Stimulated activated CD8-positive, alpha-beta memory T cell treated with anti-CD3 and anti-CD28 coated beads, Interleukin-7, amount 100 ng/mL, for 48 hours (primary cell): ENCODE measurements around the gene CYTH3.
"Not testable (repeated sequence)": the region's sequence is repeated elsewhere in the genome, so short reads cannot be mapped to it uniquely, and the experiment has no call there.

ENCODE experiments used
- DNase-seq, 2 donors: peaks; one replicate each; pipeline ENCODE4 v3.0.0-alpha.2; 2020; ENCODE audit warnings: low read depth in 1 of 2; ENCODE audit errors: extremely low read depth in 1 of 2

CYTH3 gene

GRCh38 chr7:6200971-6201370 is 71.5 kb downstream of the CYTH3 start:
- DNase-seq = no peak

DNA sequence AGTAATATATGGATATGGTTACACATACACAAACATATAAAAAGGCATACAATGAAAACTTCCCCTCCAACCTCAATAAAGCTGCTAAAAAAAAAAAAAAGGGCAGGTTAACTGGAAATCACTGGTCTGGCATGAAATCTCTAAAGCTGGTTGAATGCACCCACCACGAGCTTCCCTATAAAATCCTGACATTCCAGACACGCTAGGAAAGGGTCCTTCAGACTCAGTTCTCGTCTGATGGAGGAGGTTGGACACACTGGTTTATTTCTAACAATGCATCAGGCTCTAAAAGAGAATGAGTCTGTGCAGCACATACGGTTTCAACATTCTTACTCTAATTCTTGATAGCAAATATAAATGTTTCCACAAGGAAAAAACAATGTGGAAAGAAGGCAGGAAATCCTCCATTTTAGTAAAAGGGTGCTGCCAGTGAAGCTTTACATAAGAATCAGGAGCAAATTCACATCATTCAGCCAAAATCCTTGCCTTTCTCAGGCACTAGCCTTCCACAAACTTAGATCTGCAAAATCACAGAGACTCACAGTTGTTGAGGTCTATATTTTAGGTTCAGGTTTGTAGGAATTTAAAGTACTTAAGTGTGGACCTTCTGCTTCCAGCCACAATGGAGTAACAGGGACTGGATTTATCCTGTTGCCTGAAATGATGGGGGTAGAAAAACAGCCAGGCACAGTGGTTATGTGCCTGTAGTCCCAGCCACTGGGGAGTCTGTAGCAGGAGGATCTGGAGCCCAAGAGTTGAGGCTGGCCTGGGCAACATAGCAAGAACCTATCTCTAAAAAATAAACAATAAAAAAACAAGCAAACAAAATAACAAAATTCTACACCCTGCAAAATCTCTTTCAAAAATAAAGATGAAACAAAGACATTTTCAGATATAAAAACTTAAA is 73.5 kb downstream of the CYTH3 start:
- DNase-seq = no peak

DNA sequence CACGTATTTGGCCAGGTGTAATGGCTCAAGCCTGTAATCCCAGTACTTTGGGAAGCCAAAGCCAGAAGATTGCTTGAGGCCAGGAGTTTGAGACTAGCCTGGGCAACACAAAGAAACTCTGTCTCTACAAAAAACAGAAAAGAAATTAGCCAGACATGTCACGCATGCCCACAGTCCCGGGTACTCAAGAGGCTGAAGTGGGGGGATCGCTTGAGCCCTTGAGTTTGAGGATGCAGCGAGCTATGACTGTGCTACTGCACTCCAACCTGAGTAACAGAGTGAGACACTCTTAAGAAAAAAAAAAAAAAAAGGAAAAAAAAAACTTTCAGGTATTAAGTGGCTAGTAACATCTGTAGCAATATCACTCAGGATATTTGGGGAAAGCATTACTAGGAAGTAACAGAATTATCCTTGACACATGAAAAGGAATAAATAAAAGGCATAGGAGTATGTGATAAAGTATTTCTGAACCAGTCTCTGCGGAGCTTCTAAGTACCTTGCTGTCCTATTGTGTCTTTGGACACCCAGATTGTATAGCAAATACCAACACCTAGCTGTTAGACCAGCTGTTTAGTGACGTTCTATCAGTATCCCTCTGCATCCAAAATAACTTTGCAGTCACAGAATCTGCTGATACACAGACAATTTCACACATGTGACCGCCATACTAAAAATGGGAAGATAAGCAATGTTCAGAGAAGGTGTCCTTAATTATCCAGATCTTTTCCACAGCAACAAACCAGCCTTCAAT is 74.4 kb downstream of the CYTH3 start:
- no peak for DNase-seq

DNA sequence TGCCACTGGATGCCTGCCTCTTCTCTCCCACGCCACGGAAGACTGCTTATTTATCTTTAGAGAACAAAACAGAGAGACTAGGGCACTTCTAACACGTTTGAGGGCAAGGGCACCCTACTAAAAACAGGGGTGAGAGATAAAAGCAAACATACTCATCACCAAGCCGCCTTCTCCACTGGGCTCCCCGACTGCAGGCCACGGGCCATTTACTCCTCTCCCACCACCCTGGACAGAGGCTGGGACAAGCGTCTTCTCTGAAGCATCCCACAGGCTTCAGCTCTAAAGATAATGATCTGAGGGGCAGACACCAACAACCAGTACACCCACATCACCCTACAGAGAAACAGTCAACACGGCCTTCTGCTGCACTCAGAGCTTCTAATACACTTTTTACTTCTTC is 78.7 kb downstream of the CYTH3 start:
- no peak for DNase-seq

GRCh38 chr7:6190563-6190962 is 81.9 kb downstream of the CYTH3 start:
- DNase-seq = not testable (repeated sequence)

DNA sequence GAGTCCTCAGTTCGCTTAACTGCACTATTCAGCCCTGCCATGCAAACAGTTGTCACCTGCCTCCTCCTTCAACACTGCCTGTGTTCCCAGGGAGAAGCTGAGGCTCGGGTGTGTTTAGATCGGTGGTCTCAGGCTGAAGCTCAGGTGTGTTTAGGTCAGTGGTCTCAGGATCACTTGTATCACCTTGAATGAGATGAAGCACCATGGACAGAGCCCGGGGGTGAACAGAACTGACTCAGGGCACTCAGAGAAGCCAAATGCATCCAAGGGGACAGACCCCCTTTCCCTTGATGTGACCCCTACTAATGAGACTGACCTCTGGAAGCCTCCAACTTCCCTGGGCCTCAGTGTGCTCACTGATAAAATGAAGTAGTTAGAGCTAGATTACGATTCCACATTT is 84.0 kb downstream of the CYTH3 start:
- DNase-seq = no peak

DNA sequence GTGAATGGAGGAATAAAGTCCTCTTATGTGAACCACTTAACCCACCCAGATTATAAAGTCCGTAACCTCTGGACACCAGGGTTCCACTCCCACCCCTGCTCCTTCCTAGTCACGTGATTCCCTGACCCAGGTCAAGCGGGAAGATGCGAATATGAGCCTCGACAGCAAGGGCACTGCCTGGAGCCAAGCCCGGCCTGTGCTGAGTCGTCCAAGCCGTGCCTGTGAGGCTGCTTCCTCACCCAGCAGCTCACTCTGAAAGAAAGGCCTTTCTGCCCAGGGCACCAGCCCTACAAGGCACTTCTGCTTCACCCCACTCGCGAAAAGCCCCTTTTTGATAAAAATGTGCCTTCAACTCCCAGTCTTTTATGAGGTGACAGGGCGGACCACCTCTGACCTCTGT is 85.8 kb downstream of the CYTH3 start:
- DNase-seq = no peak

DNA sequence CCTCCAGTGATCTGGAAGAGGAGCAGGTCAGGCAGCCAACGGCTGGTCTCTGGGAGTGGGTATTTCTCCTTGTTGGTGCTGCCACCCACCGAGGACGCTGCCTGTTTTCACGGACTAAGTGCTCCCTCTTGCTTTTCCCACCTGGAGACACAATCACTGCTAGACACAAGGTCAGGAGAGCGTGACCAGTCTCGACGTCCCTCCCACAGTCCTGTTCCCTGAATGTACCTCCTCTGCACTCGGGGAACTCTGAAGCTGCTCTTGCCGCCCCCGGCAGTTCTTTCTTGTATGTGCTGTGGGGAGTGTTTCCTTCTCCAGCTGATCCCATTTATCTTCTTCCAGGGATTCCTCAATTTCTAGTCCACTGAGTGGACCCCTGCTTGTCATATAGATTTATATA is 89.4 kb downstream of the CYTH3 start:
- DNase-seq = no peak

DNA sequence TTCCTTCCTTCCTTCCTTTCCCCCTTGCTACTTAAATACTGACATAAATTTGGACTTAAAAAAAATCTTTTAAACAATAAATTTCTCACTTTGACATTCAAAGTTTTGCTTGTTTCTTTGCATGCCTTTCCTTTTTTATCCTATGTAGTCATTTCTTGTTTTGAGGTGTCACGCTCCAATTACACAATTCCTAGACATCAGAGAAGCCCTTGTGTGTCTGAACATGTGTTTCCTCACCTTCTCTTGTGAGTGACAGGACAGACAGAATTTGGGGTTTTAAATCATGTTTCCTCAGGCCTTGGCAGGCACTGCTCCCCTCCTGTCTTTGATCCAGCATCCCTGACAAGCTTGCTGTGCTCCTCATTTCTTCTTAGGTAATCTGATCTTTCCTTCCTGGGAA is 91.3 kb downstream of the CYTH3 start:
- no peak for DNase-seq

DNA sequence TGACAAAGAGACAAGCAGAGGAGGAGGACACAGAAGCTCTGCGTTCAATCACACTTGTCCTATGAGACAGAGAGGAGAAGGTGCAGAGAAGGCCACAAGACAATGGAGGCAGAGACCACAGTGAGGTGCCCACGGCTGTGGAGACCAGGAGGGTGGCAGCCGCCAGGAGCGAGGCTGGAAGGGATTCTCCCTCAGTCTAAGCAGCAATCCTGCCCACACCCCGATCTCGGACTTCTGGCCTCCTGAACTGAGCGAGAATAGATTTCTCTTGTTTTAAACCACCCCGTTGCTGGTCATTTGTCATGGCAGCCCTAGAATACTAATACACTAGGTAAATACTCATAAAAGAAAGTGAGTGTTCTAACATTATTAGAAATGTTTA is 92.1 kb downstream of the CYTH3 start:
- no peak for DNase-seq

DNA sequence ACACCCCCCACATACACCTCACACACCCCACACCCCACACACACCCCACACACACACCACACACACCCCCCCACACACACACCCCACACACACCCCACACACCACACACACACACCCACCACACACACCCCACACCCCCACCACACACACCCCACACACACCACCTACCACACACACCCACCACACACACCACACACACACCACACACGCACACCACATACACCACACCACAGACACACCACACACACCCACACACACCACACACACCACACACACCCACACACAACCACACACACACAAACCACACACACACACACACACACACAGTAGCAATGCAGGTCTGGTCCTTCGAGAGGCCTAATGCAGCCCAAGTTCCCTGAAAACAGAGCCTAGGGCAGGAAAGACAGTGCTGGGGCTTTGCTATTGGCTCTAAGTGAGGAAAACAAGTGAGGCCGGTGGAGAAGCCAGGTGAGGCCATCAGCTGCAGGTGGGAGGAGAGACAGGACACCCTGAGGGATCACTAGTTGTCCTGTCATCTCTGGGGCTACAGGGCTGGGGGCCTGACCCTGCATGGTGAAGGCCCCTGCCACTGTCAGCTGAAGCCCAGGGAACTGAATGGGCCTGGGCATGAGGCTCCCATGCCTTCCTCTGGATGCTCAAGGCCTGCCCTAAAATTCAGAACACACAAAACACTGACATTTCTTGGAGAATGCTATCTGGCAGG is 92.6 kb downstream of the CYTH3 start:
- no peak for DNase-seq

GRCh38 chr7:6178298-6179029 is 94.0 kb downstream of the CYTH3 start:
- DNase-seq = no peak

DNA sequence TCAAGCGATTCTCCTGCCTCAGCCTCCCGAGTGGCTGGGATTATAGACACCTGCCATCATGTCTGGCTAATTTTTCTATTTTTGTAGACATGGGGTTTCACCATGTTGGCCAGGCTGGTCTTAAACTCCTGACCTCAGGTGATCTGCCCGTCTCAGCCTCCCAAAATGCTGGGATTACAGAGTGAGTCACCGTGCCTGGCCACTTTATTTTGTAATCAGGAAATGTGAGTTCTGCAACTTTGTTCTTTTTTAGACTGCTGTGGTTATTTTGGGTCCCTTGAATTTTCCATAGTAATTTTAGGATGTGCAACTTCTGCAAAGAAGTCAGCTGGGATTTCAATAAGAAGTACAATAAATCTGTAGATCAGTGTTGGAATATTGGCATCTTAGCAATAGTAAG is 96.8 kb downstream of the CYTH3 start:
- DNase-seq = no peak

DNA sequence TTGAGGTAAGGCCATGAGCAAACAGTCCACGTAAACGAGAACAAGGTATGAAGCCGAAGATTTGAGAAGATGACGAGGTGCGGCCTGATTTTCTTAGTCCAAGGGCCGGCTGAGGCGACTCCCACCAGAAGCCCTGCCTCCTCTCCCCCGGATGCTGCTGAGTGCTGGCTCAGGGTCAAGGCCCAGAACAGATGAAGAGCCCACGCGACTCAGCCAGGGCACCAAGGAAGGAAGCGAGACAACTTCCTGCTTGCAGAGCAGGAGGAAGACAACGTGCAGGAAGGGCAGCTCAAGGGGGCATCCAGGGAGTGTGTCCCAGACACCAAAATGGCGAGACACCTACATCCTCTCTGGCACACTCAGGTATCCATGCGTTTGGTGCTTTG is 99.5 kb downstream of the CYTH3 start:
- no peak for DNase-seq

GRCh38 chr7:6172224-6172909 is 100.1 kb downstream of the CYTH3 start:
- DNase-seq = no peak

DNA sequence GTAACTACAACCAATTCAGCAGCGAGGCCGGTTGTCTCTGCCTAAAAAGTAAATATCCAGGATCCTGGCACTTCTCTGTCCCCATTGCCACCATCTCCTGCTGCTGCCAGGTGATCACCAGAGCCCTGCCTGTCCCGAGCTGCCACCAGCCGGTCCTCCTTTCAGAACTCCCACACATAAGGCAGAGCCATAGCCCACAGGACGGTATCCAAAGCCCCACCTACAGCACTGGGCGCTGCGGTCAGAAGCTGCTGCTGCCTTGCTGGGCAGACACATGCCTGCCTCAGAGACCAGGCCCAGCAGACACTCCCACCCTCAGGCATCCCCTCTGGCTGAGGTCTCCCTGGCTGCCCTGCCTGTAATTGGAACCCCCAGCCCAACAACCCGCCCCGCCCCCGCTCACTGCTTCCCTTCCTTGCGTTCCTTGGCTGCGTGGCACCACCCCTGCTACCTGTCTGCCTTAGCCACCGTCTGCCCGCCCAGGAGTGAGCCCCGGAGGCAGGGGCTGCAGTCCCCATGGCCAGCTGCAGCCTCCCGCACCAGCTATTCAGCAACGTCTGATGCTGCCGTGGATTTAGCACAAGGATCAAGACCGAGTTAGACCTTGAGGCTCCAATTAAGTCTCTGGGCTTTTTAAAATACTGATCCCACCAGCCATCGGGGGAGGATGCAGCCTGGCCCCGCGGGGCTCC is 100.7 kb downstream of the CYTH3 start:
- no peak for DNase-seq

GRCh38 chr7:6170571-6171531 is 101.6 kb downstream of the CYTH3 start:
- no peak for DNase-seq

- no peak for DNase-seq
Observed at GRCh38 chr7:6169805-6170520, 102.5 kb downstream of the CYTH3 start.
